ENCODE data around the gene SYNPO2.

DNA sequence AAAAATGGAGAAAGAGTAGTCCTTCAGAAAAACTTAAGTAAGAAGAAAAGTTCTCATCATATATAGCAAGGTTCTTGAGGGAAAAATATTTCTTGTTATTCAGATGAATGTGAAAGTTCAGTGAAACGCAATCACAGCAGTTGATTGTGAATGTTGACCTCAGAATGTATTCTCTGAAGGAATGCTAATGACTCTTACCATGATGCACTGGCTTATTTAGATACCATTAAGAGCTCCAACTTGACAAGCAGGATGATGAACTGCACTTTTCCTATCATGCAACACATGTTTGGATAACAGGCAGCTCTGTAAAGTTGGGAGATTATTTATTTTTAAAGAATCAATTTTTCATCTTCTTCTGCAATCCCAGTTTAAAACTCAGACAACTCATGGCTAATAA, 131.5 kb downstream of the SYNPO2 start:
- TF ChIP-seq, protein P1, sequence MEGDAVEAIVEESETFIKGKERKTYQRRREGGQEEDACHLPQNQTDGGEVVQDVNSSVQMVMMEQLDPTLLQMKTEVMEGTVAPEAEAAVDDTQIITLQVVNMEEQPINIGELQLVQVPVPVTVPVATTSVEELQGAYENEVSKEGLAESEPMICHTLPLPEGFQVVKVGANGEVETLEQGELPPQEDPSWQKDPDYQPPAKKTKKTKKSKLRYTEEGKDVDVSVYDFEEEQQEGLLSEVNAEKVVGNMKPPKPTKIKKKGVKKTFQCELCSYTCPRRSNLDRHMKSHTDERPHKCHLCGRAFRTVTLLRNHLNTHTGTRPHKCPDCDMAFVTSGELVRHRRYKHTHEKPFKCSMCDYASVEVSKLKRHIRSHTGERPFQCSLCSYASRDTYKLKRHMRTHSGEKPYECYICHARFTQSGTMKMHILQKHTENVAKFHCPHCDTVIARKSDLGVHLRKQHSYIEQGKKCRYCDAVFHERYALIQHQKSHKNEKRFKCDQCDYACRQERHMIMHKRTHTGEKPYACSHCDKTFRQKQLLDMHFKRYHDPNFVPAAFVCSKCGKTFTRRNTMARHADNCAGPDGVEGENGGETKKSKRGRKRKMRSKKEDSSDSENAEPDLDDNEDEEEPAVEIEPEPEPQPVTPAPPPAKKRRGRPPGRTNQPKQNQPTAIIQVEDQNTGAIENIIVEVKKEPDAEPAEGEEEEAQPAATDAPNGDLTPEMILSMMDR (IDR thresholded peaks at IDR 0.05; ENCODE audit: low read depth, low read length) = no peak
- TF ChIP-seq POLR2A (IDR thresholded peaks at IDR 0.05; ENCODE audit: extremely low read depth, insufficient read length) (no peak), MYC (IDR thresholded peaks at IDR 0.05; ENCODE audit: low read depth, low read length) (no peak)

Data from NB4 (cell line).